ENCODE measurements around the gene ADORA2B.

GRCh38 chr17:15999974-16000827 lies 55.3 kb downstream of the ADORA2B start:
- TF ChIP-seq ZFP30 (CRISPR knock-in tag; IDR thresholded peaks at IDR 0.05) = no peak
- no peak for TF ChIP-seq CREB5 (CRISPR knock-in tag; IDR thresholded peaks at IDR 0.05; ENCODE audit: low read depth)
- TF ChIP-seq TOX (CRISPR knock-in tag; IDR thresholded peaks at IDR 0.05; ENCODE audit: borderline replicate concordance) = no peak
- TF ChIP-seq ESRRG (CRISPR knock-in tag; IDR thresholded peaks at IDR 0.05) = no peak
- TF ChIP-seq SNAI2 (CRISPR knock-in tag; IDR thresholded peaks at IDR 0.05) = no peak
- no peak for TF ChIP-seq ZC3H10 (CRISPR knock-in tag; IDR thresholded peaks at IDR 0.05)
- TF ChIP-seq BACH2 (CRISPR knock-in tag; IDR thresholded peaks at IDR 0.05; ENCODE audit: borderline replicate concordance) = no peak
- TF ChIP-seq ARNTL (CRISPR knock-in tag; IDR thresholded peaks at IDR 0.05; ENCODE audit: borderline replicate concordance, low read depth) = no peak
- no peak for TF ChIP-seq TCF4 (CRISPR knock-in tag; IDR thresholded peaks at IDR 0.05; ENCODE audit: borderline replicate concordance)
- no peak for TF ChIP-seq PATZ1 (CRISPR knock-in tag; IDR thresholded peaks at IDR 0.05; ENCODE audit: borderline replicate concordance)
- TF ChIP-seq ZNF8 (CRISPR knock-in tag; IDR thresholded peaks at IDR 0.05) = no peak
- TF ChIP-seq TSHZ2 (CRISPR knock-in tag; IDR thresholded peaks at IDR 0.05) = no peak
- no peak for TF ChIP-seq ZNF565 (CRISPR knock-in tag; conservative IDR thresholded peaks at IDR 0.05; ENCODE audit: low read depth)
- no peak for TF ChIP-seq GLIS3 (CRISPR knock-in tag; IDR thresholded peaks at IDR 0.05)
